Adipose tissue (tissue), 3 donors: ENCODE data around the gene SH3BP5. TPM values are rescaled to one million over a fixed set of nuclear protein-coding genes. Genes with fewer than 3 reads are reported as not detected.
"Not testable (repeated sequence)": the region's sequence is repeated elsewhere in the genome, so short reads cannot be mapped to it uniquely, and the experiment has no call there.

Experiments
- H3K27ac ChIP-seq: one replicate; pipeline ENCODE4 v1.5.1; 2013; ENCODE audit warnings: low read depth, low read length
- WGBS, 3 donors: extraction: QIAGEN DNeasy Blood & Tissue Kit; methylation state at CpG; one replicate each; pipeline ENCODE4 v1.1.7; 2013; 5-methylcytosine and 5-hydroxymethylcytosine counted together
- polyA plus RNA-seq, 3 donors: library from polyadenylated mRNA; stranded (reverse); fragments of 200-250 nt; gene quantifications; one replicate each; pipeline ENCODE4 v1.2.3, GENCODE V29; 2013
- donor health status: healthy with polysubstance abuse.
- donor health status: Bipolar disorder and iron deficiency.
- donor health status: healthy.

Gene SH3BP5
- polyA plus RNA-seq, 3 donors = 7.8 to 89.5 (median 62.7) TPM

GRCh38 chr3:15349438-15349837 is 17.1 kb upstream of the SH3BP5 start:
- H3K27ac ChIP-seq = not testable (repeated sequence)
- WGBS, 3 donors = 95 to 99% (median 98%) methylated on average over 5 of the region's 5 CpGs

DNA sequence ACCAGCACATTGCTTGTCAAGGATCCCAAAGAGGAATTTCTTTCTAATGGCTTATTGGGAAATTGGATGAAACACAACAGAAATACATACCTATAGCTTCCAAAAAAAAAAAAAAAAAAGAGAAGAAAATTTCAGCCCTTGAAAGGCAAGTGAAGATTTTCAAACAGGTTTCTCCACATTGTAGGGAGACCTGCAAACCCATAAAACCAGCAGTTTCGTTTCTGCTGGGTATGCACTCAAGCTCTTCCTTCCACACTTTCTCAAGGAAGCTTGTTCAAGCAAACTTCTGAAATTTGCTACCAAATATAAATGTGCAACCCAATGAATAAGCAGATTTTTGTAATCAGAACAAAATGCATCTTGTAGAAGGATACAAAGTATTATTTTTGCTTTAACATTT is 15.9 kb upstream of the SH3BP5 start:
- 43 to 57% (median 43%) methylated on average over 1 of the region's 1 CpG for WGBS, 3 donors
- H3K27ac ChIP-seq = no peak overlapping the region

GRCh38 chr3:15347737-15348110 is 15.3 kb upstream of the SH3BP5 start:
- 80 to 87% (median 83%) methylated on average over 3 of the region's 3 CpGs for WGBS, 3 donors
- H3K27ac ChIP-seq = no peak overlapping the region

DNA sequence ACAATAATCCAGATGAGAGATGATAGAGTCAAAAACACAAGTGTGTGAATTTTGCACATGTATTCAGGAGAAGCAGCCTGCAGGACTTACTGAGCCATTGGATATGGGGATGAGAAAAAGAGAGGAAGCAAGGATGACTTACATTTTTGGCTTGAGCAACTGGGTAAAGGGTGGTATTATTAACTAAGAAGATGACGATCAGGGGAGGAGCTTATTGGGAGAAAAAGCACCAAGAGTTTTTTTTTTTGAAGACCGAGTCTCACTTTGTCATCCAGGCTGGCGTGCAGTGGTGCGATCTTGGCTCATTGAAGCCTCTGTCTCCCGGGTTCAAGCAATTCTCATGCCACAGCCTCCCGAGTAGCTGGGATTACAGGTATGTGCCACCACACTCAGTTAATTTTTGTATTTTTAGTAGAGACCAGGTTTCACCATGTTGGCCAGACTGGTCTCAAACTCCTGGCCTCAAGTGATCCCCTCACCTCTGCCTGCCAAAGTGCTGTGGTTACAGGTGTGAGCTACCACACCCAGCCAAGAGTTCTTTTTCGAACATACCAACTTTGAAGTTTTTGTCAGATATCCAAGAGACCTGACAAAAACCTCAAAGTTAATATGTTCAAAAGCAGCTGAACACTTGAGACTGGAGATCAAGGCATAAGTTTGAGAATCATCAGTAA is 14.8 kb upstream of the SH3BP5 start:
- H3K27ac ChIP-seq = no peak overlapping the region
- 85 to 92% (median 86%) methylated on average over 7 of the region's 7 CpGs for WGBS, 3 donors

DNA sequence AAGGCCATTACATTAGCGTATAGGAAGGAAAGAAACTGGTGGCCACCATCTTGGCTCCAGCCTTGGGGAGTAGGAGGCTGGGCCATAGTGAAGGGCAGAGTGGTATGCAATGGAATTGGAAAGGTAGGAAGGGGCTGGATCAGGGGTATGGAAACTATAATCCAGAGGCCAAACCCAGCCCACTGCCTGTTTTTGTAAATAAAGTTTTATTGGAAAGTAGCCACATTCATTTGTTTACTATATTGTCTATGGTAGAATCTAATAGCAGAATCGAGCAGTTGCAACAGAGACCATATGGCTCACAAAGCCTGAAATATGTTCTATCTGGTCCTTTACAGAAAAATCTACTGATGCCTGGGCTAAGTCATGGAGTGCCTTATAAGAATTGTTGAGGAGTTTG is 14.1 kb upstream of the SH3BP5 start:
- H3K27ac ChIP-seq = no peak overlapping the region
- WGBS, 3 donors = 96 to 98% (median 96%) methylated on average over 2 of the region's 2 CpGs

- WGBS, 3 donors = 71 to 78% (median 77%) methylated on average over 4 of the region's 4 CpGs
- no peak overlapping the region for H3K27ac ChIP-seq
Measured at GRCh38 chr3:15345608-15346137, 13.3 kb upstream of the SH3BP5 start.

- H3K27ac ChIP-seq = no peak overlapping the region
- 33 to 83% (median 77%) methylated on average over 4 of the region's 4 CpGs for WGBS, 3 donors
Measured at GRCh38 chr3:15345066-15345607, 12.8 kb upstream of the SH3BP5 start.

- WGBS, 3 donors = 43 to 81% (median 69%) methylated on average over 1 of the region's 1 CpG
- no peak overlapping the region for H3K27ac ChIP-seq
Measured at GRCh38 chr3:15342945-15343344, 10.6 kb upstream of the SH3BP5 start.

- WGBS, 3 donors = 56 to 76% (median 71%) methylated on average over 3 of the region's 3 CpGs
- no peak overlapping the region for H3K27ac ChIP-seq
Measured at GRCh38 chr3:15342246-15342645, 9.9 kb upstream of the SH3BP5 start.

- H3K27ac ChIP-seq = no peak overlapping the region
- 82 to 85% (median 84%) methylated on average over 6 of the region's 6 CpGs for WGBS, 3 donors
Measured at GRCh38 chr3:15341030-15341726, 8.8 kb upstream of the SH3BP5 start.

- 46 to 74% (median 50%) methylated on average over 3 of the region's 3 CpGs for whole genome bisulfite sequencing, 3 donors
- H3K27ac ChIP-seq = no peak overlapping the region
Measured at GRCh38 chr3:15339786-15340215, 7.4 kb upstream of the SH3BP5 start.

GRCh38 chr3:15339001-15339400 is 6.6 kb upstream of the SH3BP5 start:
- no peak overlapping the region for H3K27ac ChIP-seq
- 91 to 95% (median 91%) methylated on average over 2 of the region's 2 CpGs for WGBS, 3 donors

GRCh38 chr3:15337963-15338362 is 5.6 kb upstream of the SH3BP5 start:
- WGBS, 3 donors = 85 to 100% (median 97%) methylated on average over 1 of the region's 1 CpG
- no peak overlapping the region for H3K27ac ChIP-seq

- H3K27ac ChIP-seq = no peak overlapping the region
- 89 to 96% (median 94%) methylated on average over 7 of the region's 7 CpGs for WGBS, 3 donors
Measured at GRCh38 chr3:15336057-15336456, 3.7 kb upstream of the SH3BP5 start.

GRCh38 chr3:15333956-15334263 is 1.5 kb upstream of the SH3BP5 start:
- no peak overlapping the region for H3K27ac ChIP-seq

DNA sequence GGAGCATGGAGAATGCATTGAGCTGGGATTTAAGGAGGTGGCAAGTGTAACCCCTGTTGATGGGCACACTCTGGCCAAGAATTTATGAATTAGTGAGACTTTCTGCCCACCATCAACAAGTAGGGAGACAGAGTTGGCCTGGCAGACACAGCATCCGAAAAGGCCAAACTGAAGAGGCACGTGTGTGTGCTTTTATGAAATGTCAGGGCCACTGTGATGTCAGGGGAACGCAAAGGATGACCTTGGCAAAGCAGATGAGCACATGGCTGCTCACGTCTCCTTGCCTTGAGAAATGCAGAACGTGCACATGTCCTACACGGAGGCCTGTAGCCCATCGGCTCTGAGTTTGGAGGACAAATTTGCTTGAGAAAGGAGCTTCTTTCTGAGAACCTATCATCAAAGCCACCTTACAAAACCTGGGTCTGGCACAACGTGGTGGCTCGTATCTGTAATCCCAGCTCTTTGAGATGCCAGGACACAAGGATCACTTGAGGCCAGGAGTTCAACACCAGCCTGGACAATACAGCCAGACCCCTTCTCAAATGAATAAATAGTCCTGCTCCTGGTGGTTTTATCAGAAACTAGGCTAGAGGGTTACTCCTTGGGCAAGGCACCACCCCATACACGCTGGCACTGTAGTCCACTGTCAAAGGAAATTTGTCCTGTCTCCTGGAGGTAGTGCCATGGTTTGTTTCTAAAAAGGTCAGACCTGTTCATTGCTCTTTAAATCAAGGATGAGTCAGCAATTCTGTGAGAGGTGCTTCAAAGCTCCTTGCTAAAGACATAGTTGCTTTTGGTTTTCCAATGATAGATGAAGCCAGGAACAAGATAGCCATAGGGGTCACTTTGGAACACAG is 941 bp upstream of the SH3BP5 start:
- no peak overlapping the region for H3K27ac ChIP-seq
- 83 to 93% (median 92%) methylated on average over 10 of the region's 10 CpGs for WGBS, 3 donors

DNA sequence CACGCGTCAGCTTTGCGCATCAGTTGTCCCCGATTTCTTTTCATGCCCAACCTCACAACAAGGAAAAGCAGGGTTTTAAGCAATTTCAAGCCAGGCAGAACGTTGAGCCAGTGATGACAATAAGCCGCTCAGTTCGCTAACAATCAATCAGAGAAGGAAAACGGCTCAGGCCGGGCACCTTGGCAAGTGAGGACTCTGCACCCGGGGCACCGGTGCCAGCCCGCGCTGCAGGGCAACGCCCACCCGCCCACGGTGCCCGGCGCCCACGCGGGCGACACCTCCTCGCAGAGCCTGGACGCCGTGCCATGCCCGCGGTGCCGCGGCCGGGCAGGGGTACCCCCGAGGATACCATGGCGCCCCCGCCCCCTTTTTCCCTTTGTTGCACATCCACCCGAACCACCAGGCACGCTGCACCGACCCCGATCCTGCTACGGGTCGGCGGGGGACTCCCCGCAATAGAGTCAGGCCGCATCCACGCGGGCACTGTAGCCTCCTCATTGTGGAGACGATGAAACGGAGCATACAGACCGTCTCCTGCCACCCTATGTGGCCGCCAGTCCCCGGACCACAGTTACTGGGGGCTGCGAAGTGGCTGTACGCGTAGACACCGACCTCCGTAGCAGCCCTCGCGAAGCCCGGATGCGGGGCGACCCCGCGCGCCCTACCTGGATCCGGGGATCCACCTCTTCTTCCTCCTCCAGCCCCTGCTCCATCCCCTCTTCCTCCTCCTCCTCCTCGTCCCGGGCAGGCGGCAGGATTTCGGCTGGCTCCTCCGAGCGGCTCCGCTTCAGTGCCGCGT is 581 bp downstream of the SH3BP5 start:
- WGBS, 3 donors = 1 to 2% (median 2%) methylated on average over 68 to 71 of the region's 71 CpGs
- no peak overlapping the region for H3K27ac ChIP-seq

GRCh38 chr3:15331072-15331605 is 1.2 kb downstream of the SH3BP5 start:
- H3K27ac ChIP-seq = no peak overlapping the region
- 24 to 46% (median 31%) methylated on average over 6 of the region's 6 CpGs for WGBS, 3 donors
